Myocyte (in vitro differentiated cells): ENCODE measurements around the gene FARP1. TPM values are rescaled to one million over a fixed set of nuclear protein-coding genes. Genes with fewer than 3 reads are reported as not detected.
A peak's percentile ranks its signal among the peaks of the same experiment; 100 is the strongest.

Experiments used
- DNase-seq: peaks from one replicate; pipeline ENCODE4 v3.0.0-alpha.2; 2012; ENCODE audit warnings: low read depth
- total RNA-seq: library from RNA; depleted of rRNA; stranded (reverse); fragments of >200 nt; gene quantifications from 2 replicates; pipeline ENCODE4 v1.2.3, GENCODE V29; 2014

FARP1 gene
- total RNA-seq, 1 donor from 2014 or later, result 18.5 TPM

GRCh38 chr13:98456413-98456845 is 313.5 kb downstream of the FARP1 start:
- no peak for DNase-seq

- no peak for DNase-seq
Measured at GRCh38 chr13:98457053-98457452, 314.2 kb downstream of the FARP1 start.

GRCh38 chr13:98458431-98458830 is 315.5 kb downstream of the FARP1 start:
- no peak for DNase-seq

GRCh38 chr13:98459171-98459681 is 316.3 kb downstream of the FARP1 start:
- DNase-seq, result no peak

- no peak for DNase-seq
Measured at GRCh38 chr13:98459721-98460370, 317.0 kb downstream of the FARP1 start.

GRCh38 chr13:98460516-98460915 is 317.6 kb downstream of the FARP1 start:
- no peak for DNase-seq

- DNase-seq, result no peak
Measured at GRCh38 chr13:98461486-98462240, 318.8 kb downstream of the FARP1 start.

- no peak for DNase-seq
Measured at GRCh38 chr13:98462241-98462882, 319.5 kb downstream of the FARP1 start.

GRCh38 chr13:98462946-98463345 is 320.1 kb downstream of the FARP1 start:
- no peak for DNase-seq

GRCh38 chr13:98466634-98467236 is 323.8 kb downstream of the FARP1 start:
- peak; percentile 47 for DNase-seq

GRCh38 chr13:98467263-98467985 is 324.5 kb downstream of the FARP1 start:
- DNase-seq, result no peak

- DNase-seq, result peak; percentile 75
Measured at GRCh38 chr13:98468361-98468760, 325.5 kb downstream of the FARP1 start.

GRCh38 chr13:98468929-98469328 is 326.0 kb downstream of the FARP1 start:
- no peak for DNase-seq

GRCh38 chr13:98470920-98471319 is 328.0 kb downstream of the FARP1 start:
- DNase-seq, result no peak

GRCh38 chr13:98471934-98472333 is 329.0 kb downstream of the FARP1 start:
- no peak for DNase-seq

- DNase-seq, result no peak
Measured at GRCh38 chr13:98473135-98473787, 330.4 kb downstream of the FARP1 start.

- no peak for DNase-seq
Measured at GRCh38 chr13:98473788-98474144, 330.9 kb downstream of the FARP1 start.

GRCh38 chr13:98474292-98474691 is 331.4 kb downstream of the FARP1 start:
- DNase-seq, result no peak

- no peak for DNase-seq
Measured at GRCh38 chr13:98474761-98475160, 331.9 kb downstream of the FARP1 start.

GRCh38 chr13:98475522-98475921 is 332.6 kb downstream of the FARP1 start:
- no peak for DNase-seq

- DNase-seq, result no peak
Measured at GRCh38 chr13:98476106-98476505, 333.2 kb downstream of the FARP1 start.
